ENCODE measurements around the gene GNG7.

GNG7 gene

DNA sequence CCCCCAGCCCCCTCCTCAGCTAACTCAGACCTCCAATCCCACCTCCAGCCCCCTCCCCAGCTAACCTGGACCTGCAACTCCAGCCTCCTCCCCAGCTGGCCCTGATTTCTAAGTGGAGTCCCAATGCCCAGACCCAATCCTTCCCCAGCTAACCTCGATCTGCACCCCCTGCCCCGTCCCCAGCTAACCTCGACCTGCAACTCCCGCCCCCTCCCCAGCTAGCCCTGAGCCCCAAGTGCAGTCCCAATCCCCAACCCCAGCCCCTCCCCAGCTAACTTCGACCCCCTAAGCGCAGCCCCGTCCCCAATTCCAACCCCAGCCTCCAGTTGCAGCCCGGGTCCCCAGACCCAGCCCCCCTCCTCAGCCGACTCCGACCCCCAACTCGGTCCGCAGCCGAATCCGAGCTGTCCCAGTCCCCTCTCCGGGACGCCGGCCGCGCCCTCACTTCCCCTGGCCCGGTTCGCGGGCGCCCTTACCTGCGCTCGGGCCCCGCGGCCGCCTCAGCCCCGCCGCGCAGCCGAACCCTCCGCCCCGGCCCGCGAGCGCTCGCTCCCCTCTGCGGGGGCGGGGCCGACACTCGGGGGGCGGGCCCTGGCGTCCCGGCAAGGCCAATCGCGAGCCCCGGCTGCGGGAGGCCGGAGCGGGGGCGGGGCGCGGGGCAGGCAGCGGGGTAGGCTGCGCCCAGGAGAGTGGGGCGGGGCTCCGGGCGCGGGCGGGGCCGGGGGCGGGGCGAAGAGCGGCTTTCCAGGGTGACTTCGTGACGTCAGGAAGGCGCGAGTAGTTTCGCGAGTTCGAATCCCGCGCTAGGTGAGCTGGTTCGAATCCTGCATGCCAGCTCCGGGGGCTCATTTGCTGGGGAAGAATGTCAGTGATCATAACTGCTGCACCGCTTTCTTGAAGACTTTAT lies at the start of gene GNG7:
TSS of gene GNG7 (minus strand) at position 525 of the 907 bp plus-strand sequence. CDS start 182,006 bp downstream, outside the sequence.
- peak; percentile 94 to 95 for DNase-seq

GRCh38 chr19:2751438-2751830 lies 48.9 kb upstream of the GNG7 start:
- no peak for DNase-seq

DNA sequence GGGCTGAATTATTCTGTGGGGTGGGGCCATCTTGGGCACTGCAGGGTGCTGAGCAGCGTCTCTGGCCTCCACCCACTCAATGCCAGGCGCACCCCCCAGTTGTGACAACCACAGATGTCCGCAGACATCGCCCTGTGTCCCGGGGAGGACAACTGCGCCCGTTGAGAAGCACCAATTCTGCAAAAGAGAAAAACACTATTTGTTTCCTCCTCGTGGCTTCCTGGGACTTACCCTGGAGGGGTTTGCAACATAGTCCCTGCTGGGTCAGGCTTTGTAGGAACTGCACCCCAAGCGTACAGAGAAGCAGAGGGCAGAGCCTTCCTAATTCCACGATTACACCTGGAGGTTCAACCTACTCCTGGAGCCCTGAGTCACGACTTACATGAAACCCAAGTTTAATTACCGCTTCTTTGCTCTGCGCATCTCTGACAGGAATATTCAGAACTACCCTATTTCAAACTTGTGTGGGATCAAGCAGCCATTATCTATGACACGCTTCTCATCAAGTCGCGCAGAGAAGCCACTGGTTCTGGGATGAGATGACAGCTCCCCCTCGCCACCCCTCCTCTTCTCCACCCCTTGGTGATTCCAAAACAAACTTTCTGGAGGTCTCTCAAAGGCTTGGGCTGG lies 48.4 kb upstream of the GNG7 start:
- DNase-seq, result no peak

DNA sequence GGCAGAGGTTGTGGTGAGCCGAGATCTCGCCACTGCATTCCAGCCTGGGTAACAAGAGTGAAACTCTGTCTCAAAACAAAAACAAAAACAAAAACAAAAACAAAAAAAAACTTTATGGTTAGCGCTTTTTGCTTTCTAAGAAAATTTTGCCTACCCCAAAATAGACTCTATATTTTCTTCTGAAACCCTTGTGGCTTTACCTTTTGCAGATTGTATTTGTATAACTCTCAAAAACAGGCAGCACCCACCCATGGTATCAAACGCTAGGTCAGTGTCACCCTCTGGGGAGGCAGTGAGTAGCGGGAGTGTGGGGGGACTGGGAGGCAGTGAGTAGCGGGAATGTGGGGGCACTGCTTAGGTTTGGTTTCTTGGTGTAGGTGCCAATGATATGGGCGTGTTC lies 44.9 kb upstream of the GNG7 start:
- no peak for DNase-seq

DNA sequence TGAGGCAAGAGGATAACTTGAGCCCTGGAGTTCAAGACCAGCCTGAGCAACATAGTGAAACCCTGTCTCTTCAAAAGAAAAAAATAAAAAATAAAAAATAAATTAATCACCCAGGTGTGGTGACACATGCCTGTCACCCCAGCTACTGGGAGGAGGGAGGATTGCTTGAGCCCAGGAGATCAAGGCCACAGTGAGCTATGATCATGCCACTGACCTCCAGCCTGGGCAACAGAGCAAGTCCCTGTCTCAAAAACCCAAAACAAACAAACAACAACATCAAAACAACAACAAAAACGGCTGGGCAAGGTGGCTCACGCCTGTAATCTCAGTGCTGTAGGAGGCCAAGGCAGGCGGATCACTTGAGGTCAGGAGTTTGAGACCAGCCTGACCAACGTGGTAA lies 41.6 kb upstream of the GNG7 start:
- no peak for DNase-seq

GRCh38 chr19:2743099-2743498 lies 40.6 kb upstream of the GNG7 start:
- DNase-seq, result no peak

- DNase-seq, result no peak
Measured at GRCh38 chr19:2740314-2740656, 37.8 kb upstream of the GNG7 start.

DNA sequence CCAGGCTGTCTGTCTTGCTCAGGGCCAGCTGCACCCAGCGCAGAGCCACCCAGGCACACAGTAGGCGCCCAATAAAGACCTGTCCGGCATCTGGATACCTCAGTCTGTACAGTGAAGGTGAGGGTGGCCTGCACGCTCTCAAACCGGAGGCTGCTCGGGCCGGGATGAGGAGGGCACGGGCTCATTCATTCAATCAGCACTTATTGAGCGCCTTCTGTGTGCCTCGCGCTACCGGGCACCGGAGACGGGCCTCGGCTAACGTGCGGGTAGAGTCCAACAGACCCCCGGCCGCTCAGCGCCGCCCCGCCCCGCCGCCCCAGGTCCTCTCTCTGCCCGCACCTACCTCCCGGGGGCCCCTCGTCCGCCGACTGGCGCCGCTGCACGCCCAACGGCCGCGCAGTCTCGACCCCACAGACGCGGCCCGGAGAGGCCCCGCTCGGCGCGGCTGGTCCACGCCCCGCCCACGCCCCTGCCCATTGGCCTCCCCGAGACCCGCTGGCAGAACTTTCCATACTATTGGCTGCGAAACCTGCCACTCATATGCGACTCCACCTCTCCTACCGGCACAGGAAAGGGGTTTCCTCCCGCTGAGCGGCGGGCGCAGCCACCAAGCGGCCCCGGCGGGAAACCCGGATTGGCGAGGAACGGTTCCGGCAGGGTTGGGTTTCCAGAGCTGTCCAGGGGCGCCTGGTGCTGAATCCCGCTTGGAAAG lies 37.3 kb upstream of the GNG7 start, which contains the start of gene SLC39A3:
TSS of gene SLC39A3 (minus strand) at position 416 of the 712 bp plus-strand sequence. CDS start 2,760 bp downstream, outside the sequence.
- DNase-seq, result peak; percentile 97 to 100

- no peak for DNase-seq
Measured at GRCh38 chr19:2736550-2737190, 34.2 kb upstream of the GNG7 start.

- no peak for DNase-seq
Measured at GRCh38 chr19:2735374-2735773, 32.9 kb upstream of the GNG7 start.

DNA sequence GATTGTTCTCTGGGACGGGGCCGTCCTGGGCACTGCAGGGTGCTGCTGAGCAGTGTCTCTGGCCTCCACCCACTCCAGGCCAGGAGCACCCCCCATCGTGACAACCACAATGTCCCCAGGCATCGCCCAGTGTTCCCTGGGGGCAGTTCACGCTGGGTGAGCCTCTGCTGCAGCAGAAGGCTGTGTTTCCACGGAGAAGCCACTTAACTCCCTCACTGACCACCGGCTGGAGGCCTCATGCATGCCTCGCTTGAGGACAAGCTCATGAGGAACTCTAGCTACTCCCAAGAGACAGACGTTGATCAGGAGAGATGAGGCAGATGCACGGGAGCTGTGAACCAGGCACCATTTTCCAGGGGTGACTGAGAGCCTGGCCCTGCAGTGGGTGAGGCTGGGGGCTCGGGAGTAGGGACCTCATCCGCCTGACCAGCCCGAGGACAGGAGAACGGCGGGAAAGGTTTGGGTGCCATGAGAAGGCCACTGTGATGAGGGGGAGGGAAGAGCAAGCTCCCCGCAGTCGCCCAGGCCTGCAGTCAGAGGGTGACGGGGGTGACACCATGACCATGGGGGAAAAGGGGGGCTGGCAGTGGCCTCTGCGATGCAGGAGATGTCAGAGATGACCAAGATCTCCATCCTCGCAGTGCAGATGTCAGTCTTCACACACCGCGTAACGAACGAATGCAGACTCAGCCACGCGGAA lies 32.2 kb upstream of the GNG7 start:
- no peak for DNase-seq

- no peak for DNase-seq
Measured at GRCh38 chr19:2733930-2734588, 31.6 kb upstream of the GNG7 start.

DNA sequence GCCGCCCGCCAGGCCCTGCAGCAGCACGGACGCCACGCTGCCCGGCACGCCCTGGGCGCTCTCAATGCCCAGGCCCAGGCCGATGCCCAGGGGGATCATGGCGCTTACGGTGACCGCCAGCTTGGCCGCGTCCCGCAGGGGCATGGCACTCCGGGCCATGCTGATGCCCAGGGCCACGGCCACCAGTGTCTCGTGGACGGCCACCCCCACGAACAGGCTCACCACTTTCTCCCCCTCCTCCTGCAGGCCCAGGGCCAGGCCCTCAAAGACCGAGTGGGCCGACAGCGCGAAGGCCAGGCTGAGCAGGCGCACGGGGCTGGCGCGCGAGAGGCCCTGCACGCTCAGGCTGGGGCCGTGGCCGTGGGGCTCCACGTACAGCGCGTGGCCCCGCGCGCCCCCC lies 30.4 kb upstream of the GNG7 start:
- no peak for DNase-seq

GRCh38 chr19:2732157-2732725 lies 29.7 kb upstream of the GNG7 start:
- no peak for DNase-seq

- DNase-seq, result no peak
Measured at GRCh38 chr19:2731181-2731995, 28.9 kb upstream of the GNG7 start.

- DNase-seq, result no peak
Measured at GRCh38 chr19:2729943-2730818, 27.7 kb upstream of the GNG7 start.

- no peak for DNase-seq
Measured at GRCh38 chr19:2728783-2729387, 26.4 kb upstream of the GNG7 start.

DNA sequence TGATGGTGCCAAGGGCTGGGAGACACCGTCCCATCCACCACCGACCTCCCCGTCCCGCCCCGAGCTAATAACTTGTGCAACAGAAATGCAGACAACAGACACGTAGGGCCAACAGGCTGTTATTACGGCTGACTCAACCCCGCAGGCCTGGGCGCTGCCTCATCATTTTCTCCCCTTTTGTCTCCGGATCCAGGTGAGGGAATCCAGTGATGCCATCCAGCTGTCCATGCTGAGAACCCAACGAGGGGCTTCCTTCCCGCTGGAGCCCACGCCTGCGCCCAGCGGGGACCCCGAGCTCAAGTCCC lies 25.1 kb upstream of the GNG7 start:
- DNase-seq, result no peak

DNA sequence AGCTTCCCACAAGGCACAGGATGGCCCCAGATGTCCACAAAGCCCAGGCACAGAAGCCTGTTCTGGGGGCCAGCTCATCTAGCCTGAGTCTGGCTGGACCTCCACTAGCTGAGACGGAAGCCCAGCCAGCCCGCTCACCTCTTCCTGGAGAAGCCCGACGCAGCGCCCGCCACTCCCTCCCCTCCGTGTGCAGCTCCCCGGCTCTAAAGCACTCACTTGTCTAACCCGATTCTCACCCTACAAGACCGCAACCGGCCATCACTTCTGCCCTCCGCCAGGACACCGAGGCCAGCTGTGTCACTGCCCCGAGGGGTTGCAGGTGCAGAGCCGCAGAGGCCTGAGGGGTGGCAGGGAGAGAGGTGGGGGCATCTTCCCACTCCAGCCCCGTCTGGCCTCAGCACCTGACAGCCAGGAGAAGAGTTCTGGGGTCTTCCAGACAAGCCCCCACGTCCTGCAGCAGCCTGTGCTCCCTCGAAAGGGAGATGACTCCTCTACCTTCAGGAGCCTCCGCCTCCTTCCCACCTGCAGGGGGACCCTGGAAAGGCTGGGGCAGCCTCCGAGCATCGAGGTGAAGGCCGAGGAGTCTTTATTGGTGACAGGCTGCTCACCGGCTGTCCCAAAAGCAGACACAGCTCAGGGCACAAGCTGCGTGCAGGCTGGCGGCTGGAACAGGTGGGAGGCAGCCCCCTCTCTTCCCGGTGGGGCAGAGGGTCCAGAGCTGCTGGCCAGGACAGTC lies 24.6 kb upstream of the GNG7 start:
- no peak for DNase-seq
